Karpas-422 (cell line): ENCODE results near the gene ATXN1. TPM values are rescaled to one million over a fixed set of nuclear protein-coding genes. Genes with fewer than 3 reads are reported as not detected.

Experiments used
- DNase-seq: peaks from one replicate; pipeline ENCODE4 v3.0.0-alpha.2; 2015
- H2AFZ ChIP-seq: fragments of 200-600 bp; sonication (generic); 2 replicates; pipeline ENCODE4 v1.6.1; 2014; ENCODE audit warnings: antibody characterized with exemption, low read length, mixed read lengths
- H3K27ac ChIP-seq: fragments of 200-600 bp; sonication (generic); 2 replicates; pipeline ENCODE4 v1.5.1; 2014; ENCODE audit warnings: mild to moderate bottlenecking, low read length, moderate library complexity
- H3K27me3 ChIP-seq: fragments of 200-600 bp; sonication (generic); 2 replicates; pipeline ENCODE4 v1.6.1; 2014; ENCODE audit warnings: low read length, mixed read lengths
- H3K36me3 ChIP-seq: fragments of 200-600 bp; sonication (generic); 2 replicates; pipeline ENCODE4 v1.6.1; 2014; ENCODE audit warnings: low read length, mixed read lengths; ENCODE audit not compliant: insufficient read depth
- H3K4me1 ChIP-seq: fragments of 200-600 bp; sonication (generic); 2 replicates; pipeline ENCODE4 v1.6.1; 2014; ENCODE audit warnings: mild to moderate bottlenecking, low read length, mixed read lengths
- H3K4me2 ChIP-seq: fragments of 200-600 bp; sonication (generic); 2 replicates; pipeline ENCODE4 v1.6.1; 2014; ENCODE audit warnings: low read length, low read depth, mild to moderate bottlenecking; ENCODE audit not compliant: poor library complexity, severe bottlenecking
- H3K4me3 ChIP-seq: fragments of 200-600 bp; sonication (generic); 2 replicates; pipeline ENCODE4 v1.5.1; 2014; ENCODE audit warnings: mild to moderate bottlenecking, antibody characterized with exemption, low read length, mixed read lengths
- H3K79me2 ChIP-seq: fragments of 200-600 bp; sonication (generic); 2 replicates; pipeline ENCODE4 v1.6.1; 2014; ENCODE audit warnings: mild to moderate bottlenecking, low read length, mixed read lengths
- H3K9ac ChIP-seq: fragments of 200-600 bp; sonication (generic); 2 replicates; pipeline ENCODE4 v1.6.0; 2014; ENCODE audit warnings: low read length
- H3K9me2 ChIP-seq: fragments of 200-600 bp; sonication (generic), shearing (Covaris generic); replicated peaks from 2 replicates; pipeline ENCODE4 v1.6.0; 2014; ENCODE audit warnings: mild to moderate bottlenecking, low read length, moderate library complexity; ENCODE audit not compliant: insufficient read depth
- H3K9me3 ChIP-seq: fragments of 300-700, 200-600 bp; sonication (generic); 2 replicates; pipeline ENCODE4 v1.6.1; 2014; ENCODE audit warnings: low read length, mixed read lengths
- H4K20me1 ChIP-seq: fragments of 200-600 bp; sonication (generic); 2 replicates; pipeline ENCODE4 v1.6.1; 2014; ENCODE audit warnings: mild to moderate bottlenecking, antibody characterized with exemption, low read length, low read depth; ENCODE audit not compliant: insufficient read depth
- total RNA-seq: library from RNA; depleted of rRNA; stranded (reverse); fragments of >200 nt; shearing (Covaris generic); gene quantifications from 2 replicates; pipeline ENCODE4 v1.2.3, GENCODE V29; 2014; ENCODE audit warnings: low replicate concordance; rRNA removed

The ATXN1 gene
- total RNA-seq, result 0.37 and 1.2 TPM in 2 replicates

GRCh38 chr6:16760516-16761470 is at the start of gene ATXN1:
ATXN1 (minus strand) TSS chr6:16761460.
- peak; percentile 55 for DNase-seq

GRCh38 chr6:16810411-16810810 is 49.2 kb upstream of the ATXN1 start:
- Histone ChIP-seq H3K9ac (no peak overlapping the region), H2AFZ (no peak overlapping the region), H3K27me3 (no peaks in the 10 kb centered on the region), H3K4me1 (no peaks in the 10 kb centered on the region), H4K20me1 (no peaks in the 10 kb centered on the region), H3K27ac (no peak overlapping the region), H3K9me2 (no peaks in the 10 kb centered on the region), H3K9me3 (no peaks in the 10 kb centered on the region), H3K79me2 (no peaks in the 10 kb centered on the region), H3K4me2 (no peak overlapping the region), H3K36me3 (no peaks in the 10 kb centered on the region), H3K4me3 (no peak overlapping the region)
- no peak for DNase-seq

More at GRCh38 chr6:16760516-16761470, at the start of gene ATXN1:
- Histone ChIP-seq H3K4me1 (peaks cover 37% of the 10 kb centered on the region), H4K20me1 (no peaks in the 10 kb centered on the region), H2AFZ (peak within 1 kb of the TSS; percentile 70; the same call in 1 of the 2 replicates), H3K27me3 (no peaks in the 10 kb centered on the region; the same call in none of the 2 replicates), H3K4me3 (peak within 1 kb of the TSS; percentile 74), H3K9ac (peak within 1 kb of the TSS; percentile 62), H3K27ac (no peak within 1 kb of the TSS), H3K36me3 (no peaks in the 10 kb centered on the region), H3K9me3 (no peaks in the 10 kb centered on the region), H3K79me2 (no peaks in the 10 kb centered on the region), H3K9me2 (no peaks in the 10 kb centered on the region), H3K4me2 (peak within 1 kb of the TSS; percentile 89)

GRCh38 chr6:16809753-16810358 is 48.6 kb upstream of the ATXN1 start:
- Histone ChIP-seq H3K9me3 (no peaks in the 10 kb centered on the region), H3K4me2 (no peak overlapping the region), H3K36me3 (no peaks in the 10 kb centered on the region), H3K27ac (no peak overlapping the region), H3K79me2 (no peaks in the 10 kb centered on the region), H4K20me1 (no peaks in the 10 kb centered on the region), H2AFZ (no peak overlapping the region), H3K4me3 (no peak overlapping the region), H3K27me3 (no peaks in the 10 kb centered on the region), H3K4me1 (no peaks in the 10 kb centered on the region), H3K9ac (no peak overlapping the region), H3K9me2 (no peaks in the 10 kb centered on the region)
- DNase-seq, result no peak

- no peaks in the 10 kb centered on the region for H3K36me3 ChIP-seq
These were observed 46.7 kb upstream of the ATXN1 start for GRCh38 chr6:16807956-16808355.

GRCh38 chr6:16806363-16806762 is 45.1 kb upstream of the ATXN1 start:
- Histone ChIP-seq H3K36me3 (no peaks in the 10 kb centered on the region), H3K4me2 (no peak overlapping the region), H2AFZ (no peak overlapping the region), H3K9me3 (no peaks in the 10 kb centered on the region), H3K4me3 (no peak overlapping the region), H3K9ac (no peak overlapping the region), H4K20me1 (no peaks in the 10 kb centered on the region), H3K79me2 (no peaks in the 10 kb centered on the region), H3K27ac (no peak overlapping the region), H3K27me3 (no peaks in the 10 kb centered on the region), H3K9me2 (no peaks in the 10 kb centered on the region), H3K4me1 (no peaks in the 10 kb centered on the region)
- DNase-seq, result no peak

More at GRCh38 chr6:16807956-16808355, 46.7 kb upstream of the ATXN1 start:
- Histone ChIP-seq H3K9me2 (no peaks in the 10 kb centered on the region), H2AFZ (no peak overlapping the region), H3K79me2 (no peaks in the 10 kb centered on the region), H3K4me1 (no peaks in the 10 kb centered on the region), H3K9ac (no peak overlapping the region), H4K20me1 (no peaks in the 10 kb centered on the region), H3K9me3 (no peaks in the 10 kb centered on the region), H3K4me2 (no peak overlapping the region), H3K4me3 (no peak overlapping the region), H3K27ac (no peak overlapping the region), H3K27me3 (no peaks in the 10 kb centered on the region)
- no peak for DNase-seq

- H3K4me3 ChIP-seq, result no peak overlapping the region
- no peaks in the 10 kb centered on the region for H3K9me2 ChIP-seq
- no peak overlapping the region for H3K9ac ChIP-seq
- H3K36me3 ChIP-seq, result no peaks in the 10 kb centered on the region
- H3K4me1 ChIP-seq, result no peaks in the 10 kb centered on the region
- no peaks in the 10 kb centered on the region for H3K9me3 ChIP-seq
- no peak overlapping the region for H3K27ac ChIP-seq
- no peak overlapping the region for H3K4me2 ChIP-seq
- no peaks in the 10 kb centered on the region for H3K27me3 ChIP-seq
- no peak overlapping the region for H2AFZ ChIP-seq
- H4K20me1 ChIP-seq, result no peaks in the 10 kb centered on the region
- H3K79me2 ChIP-seq, result no peaks in the 10 kb centered on the region
- DNase-seq, result no peak
These were observed 44.1 kb upstream of the ATXN1 start for GRCh38 chr6:16805243-16805950.

GRCh38 chr6:16804546-16805242 is 43.4 kb upstream of the ATXN1 start:
- no peaks in the 10 kb centered on the region for H3K9me3 ChIP-seq
- H3K9me2 ChIP-seq, result no peaks in the 10 kb centered on the region
- no peak overlapping the region for H3K9ac ChIP-seq
- H3K4me2 ChIP-seq, result no peak overlapping the region
- DNase-seq, result no peak
- no peaks in the 10 kb centered on the region for H3K36me3 ChIP-seq
- no peaks in the 10 kb centered on the region for H4K20me1 ChIP-seq
- H3K4me3 ChIP-seq, result no peak overlapping the region
- H3K27me3 ChIP-seq, result no peaks in the 10 kb centered on the region
- H3K79me2 ChIP-seq, result no peaks in the 10 kb centered on the region
- H3K4me1 ChIP-seq, result no peaks in the 10 kb centered on the region
- H2AFZ ChIP-seq, result no peak overlapping the region
- H3K27ac ChIP-seq, result no peak overlapping the region
